NCI-H1694 (cell line): ENCODE results near the gene GPA33.

Source experiments
- DNase-seq: peaks from one replicate; lab custom pipeline; 2025; lab: John Stamatoyannopoulos, UW

Gene GPA33, protein sequence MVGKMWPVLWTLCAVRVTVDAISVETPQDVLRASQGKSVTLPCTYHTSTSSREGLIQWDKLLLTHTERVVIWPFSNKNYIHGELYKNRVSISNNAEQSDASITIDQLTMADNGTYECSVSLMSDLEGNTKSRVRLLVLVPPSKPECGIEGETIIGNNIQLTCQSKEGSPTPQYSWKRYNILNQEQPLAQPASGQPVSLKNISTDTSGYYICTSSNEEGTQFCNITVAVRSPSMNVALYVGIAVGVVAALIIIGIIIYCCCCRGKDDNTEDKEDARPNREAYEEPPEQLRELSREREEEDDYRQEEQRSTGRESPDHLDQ

DNA sequence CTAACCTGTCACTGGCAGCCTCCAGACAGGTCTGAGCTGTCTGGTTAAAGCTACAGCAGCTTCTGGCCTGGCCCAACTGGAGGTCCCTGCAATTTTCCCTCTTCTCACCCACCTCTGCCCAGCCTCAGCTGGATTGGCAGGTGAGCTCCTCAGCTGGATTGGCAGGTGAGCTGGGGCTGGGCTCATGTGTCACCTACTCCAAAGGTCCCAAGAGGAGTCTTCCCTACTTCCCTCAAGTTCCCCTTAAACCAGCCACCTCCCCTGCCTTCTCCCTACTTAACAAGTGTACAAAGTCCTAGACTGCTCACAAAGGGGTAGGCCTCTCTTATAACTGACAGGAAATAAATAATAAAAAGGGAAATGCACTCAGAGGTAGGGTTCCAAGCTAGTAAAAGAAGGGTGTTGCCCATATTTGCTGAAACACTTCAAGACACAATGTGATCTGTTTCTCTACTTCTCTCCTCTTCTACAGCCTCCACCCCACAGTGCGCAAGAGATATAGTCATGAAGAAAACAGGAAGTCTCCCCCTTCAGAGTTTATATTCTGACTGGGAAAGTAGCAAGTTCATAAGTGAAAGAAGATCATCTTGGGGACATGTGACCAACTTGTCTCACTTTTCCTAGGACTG is at the start of gene GPA33:
Gene GPA33 (minus strand): TSS at position 64 of the 629 bp plus-strand sequence. CDS start 90 bp downstream, outside the sequence.
- DNase-seq: no peak

DNA sequence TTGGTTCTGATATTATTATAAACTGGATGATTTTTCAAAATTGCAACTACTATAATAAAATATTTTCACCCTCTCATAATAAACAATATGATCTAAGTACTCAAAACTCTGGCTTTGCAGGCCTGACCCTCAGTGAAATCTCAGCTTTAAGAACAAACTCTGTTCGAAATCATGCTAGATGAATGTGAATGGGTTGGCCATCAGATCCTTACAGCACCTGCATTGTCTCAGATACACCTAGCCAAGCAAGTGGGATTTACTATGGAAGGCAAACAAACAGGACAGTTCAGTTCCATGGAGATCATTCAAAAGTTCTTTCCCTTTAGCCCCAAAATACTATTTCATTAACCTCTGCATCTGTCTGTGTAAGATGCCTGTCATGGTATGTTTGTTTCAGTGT is 48.5 kb upstream of the GPA33 start:
- DNase-seq: no peak

DNA sequence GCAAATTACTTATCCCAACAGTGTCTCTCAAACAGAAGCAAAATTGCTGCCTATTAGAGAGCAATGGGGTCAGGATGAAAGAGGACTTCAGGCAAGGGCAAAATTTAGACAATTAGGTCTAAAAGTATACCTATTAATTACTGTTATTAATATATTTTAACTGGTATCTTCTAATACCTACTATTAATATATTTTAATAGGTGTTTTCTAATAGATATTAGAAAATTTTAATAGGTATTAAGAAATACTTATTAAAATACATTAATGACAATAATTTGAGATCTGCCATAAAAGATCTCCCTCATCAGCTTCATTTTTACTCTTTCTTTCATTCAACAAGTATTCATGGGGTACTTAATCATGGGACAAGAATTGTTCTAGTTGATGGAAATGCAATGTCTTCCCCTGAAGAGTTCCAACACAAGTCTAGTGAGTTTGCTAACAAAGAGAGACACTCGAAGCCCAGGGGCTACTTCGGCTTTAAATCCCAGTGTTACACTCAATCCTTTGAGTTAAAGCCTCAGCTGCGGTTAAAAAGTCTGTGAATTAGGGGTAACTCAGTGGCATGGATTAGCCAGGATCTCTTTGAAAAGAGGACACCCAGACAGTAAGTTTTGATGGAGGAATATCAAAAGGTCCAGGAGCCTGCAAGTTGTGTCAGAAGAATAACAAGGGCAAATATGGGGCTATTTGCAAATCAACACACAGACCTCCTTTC is 47.8 kb upstream of the GPA33 start:
- no peak for DNase-seq

DNA sequence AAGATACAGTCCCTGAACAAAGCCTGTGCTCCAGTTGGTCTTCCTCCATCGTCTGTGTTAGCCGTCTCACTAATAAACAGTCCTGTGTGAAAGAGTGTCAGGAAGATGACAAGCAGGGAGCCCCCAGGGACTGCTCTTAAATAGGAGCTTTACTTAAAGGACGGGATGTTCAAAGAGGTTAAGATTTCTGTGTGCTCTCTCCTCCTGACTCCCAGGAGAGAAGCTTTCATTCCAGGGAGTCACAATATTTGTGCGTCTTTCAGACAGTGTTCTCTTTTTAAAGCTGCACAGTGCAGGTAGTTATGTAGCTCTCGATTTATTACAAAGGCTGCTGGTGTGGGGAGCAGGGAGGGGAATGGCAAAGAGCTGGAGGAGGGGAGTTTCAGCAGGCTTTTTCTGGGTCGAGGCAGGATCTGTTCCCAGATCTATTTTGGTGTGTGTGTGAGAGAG is 47.2 kb upstream of the GPA33 start:
- DNase-seq: no peak

DNA sequence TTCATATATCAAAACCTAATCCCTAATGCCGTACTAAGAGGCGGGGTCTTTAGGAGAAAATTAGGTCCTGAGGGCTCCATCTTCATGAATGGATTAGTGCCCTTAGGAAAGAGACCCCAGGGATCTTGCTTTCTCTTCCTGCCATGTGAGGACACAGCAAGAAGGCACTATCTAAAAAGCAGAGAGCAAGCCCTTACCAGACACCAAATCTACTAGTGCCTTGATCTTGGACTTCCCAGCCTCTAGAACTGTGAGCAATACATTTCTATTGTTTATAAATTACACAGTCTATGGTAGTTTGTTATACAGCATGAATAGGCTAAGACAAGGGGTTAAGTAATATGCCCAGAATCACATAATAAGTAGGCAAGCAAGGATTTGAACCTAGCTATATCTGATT is 46.6 kb upstream of the GPA33 start:
- DNase-seq: no peak

DNA sequence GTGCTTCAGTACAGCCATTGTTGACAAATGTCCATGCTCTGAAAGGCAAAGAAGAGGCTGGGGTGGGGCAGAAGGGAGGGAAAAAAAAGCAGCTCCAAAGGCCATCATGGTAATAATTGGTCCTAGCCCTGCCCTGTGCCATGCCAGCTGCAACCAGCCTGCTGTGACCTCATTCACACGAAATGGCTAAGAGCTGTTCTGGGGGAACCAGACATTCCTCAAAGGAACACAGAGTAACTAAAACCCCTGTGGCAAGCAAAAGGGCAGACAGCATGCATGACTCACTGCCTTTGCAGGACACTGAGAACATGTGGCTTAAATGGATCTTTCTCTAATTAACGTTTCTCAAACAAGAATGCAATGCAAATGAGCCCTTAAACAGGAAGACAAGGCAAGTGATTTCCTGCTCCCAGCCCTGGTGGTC is 46.0 kb upstream of the GPA33 start:
- no peak for DNase-seq

DNA sequence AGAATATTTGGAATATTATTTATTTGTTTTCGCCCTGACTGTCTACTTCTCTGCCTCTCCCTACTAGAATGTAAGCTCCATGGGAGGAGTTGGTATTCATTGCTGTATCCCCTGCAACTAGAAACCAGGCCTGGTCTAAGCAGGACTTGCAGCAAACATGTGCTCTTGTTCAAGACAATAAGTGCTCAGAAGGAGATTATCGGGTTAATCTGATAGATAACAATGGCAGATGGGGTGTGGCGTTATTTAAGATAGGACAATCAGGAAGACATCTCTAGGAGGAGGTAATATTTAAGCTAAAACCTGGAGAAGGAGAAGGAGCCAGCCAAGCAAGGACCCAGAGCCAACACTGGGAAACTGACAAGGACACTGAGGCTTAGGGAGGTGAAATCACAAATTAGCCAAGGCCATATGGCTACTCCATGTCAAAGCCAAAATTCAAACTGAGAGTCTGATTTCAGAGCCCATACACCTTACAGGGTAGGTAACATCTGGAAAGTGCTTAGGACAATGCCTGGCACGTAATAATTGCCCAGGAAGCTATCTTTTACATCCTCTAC is 45.2 kb upstream of the GPA33 start:
- DNase-seq: no peak

DNA sequence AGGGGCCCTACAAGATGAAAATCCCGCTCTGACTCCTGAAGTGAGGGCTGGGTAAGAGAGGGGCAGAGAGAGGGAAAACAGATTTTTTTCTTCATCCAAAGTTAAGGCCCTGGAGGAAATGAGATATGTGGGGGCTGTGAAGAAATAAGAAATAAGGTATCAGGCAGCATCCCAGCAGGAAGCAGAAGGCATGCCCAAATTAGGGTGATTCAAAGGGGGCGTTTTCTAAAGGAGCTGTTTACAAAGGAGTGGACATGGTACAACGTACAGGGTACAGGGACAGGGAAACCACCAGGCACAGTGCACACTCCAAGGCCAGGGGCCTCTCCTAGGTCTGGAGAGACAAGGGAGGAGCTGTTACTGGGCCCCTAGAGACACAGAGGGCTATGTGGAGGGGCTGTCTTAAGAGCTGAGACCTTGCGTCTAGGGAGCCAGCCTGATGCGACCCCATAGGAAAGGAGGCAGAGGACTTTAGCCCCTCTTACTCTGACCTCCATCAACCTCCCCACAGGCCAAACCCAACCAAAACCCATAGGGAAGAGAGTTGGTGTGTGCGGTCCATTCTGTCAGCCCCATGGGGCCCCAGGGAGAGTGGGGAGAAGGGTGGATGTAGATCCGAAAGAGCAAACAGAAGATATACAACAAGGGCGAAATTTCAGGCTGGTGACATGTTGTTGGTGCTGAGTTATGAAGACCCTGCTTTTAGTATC is 42.3 kb upstream of the GPA33 start:
- no peak for DNase-seq

DNA sequence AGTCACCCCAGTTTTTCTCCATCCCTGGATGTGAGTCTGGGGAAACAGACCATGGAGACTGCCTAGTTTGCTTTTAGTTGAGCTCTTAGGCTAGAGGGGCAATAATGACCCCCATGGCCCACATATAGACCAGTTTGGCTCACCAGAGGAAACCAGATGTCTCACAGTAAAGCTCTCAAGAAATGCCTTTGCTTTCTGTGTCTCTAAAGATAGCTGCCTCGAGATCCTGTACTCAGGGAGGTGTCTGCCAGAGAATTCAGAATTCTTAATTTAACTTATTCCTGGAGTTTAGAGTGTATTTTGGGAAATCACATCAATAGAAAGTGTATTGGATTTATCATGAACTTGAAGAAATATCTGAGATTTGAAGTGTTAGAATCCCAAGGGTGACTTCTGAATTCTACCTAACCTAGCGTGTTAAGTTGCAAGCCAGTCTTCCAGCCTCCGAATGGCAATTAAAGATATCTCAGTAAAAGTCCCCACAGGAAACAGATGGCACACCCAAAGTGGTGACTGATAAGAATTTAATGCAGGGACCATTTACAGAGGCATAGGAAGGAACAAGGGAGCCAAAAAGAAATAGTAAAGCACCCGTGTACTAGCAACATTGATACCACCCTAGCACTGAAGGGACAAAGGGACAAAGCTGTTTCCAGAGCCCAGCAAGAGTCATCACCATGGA is 40.8 kb upstream of the GPA33 start:
- no peak for DNase-seq

DNA sequence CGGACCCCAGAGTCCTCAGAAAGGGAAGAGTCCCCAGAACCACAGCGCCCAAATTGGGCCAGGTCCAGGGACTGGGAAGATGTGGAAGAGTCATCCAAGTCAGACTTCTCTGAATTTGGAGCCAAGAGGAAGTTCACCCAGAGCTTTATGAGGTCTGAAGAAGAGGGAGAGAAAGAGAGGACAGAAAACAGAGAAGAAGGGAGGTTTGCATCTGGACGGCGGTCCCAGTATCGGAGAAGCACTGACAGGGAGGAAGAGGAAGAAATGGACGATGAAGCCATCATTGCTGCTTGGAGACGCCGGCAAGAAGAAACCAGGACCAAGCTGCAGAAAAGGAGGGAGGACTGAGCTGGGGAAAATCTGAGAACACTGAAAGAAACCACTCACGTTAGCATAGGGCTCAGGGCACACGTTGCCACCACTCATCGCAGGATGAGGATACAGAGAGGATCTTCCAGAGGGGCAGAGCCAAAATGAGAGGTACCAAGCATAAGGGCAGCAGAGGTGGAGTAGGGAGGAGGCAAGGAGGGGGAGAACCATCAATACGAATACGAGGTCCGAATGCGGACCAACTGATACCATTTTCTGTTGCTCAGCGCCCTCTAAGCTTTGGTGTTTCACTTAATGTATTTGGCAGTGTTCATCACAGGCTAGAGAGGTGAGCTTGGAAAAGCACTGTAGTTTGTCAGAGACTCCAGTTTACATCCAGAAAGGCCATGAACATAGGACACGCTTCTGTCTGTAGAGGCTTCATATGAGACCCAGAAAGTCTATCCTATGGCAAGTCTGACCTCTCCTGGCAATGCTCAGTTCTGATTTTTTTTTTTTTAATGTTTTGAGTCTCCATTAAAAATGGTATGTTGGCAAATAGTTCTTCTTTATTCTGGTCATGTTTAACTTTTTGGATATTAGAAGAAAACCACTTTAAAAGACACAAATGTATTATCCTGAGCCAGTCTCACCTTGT is 38.4 kb upstream of the GPA33 start:
- no peak for DNase-seq

DNA sequence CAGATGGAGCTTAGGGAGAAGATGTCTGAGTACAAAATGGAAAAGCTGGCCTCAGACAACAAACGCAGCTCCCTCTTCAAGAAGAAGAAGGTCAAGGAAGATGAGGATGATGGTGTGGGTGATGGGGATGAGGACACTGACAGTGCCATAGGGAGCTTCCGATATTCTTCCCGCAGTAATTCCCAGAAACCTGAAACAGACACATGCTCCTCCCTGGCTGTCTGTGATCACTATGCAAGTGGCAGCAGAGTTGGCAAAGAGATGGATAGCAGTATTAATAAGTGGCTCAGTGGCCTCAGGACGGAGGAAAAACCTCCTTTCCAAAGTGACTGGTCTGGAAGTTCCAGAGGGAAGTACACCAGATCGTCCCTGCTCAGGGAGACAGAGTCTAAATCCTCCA is 37.5 kb upstream of the GPA33 start:
- DNase-seq: no peak

DNA sequence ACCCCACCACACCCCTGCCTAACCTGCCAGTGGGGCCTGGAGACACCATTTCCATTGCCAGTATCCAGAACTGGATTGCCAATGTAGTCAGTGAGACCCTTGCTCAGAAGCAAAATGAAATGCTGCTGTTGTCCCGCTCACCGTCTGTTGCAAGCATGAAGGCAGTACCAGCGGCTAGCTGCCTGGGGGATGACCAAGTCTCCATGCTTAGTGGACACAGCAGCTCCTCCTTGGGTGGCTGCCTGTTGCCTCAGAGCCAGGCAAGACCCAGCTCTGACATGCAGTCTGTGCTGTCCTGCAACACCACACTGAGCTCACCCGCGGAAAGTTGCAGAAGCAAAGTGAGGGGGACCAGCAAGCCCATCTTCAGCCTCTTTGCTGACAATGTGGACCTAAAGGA is 37.1 kb upstream of the GPA33 start:
- no peak for DNase-seq

DNA sequence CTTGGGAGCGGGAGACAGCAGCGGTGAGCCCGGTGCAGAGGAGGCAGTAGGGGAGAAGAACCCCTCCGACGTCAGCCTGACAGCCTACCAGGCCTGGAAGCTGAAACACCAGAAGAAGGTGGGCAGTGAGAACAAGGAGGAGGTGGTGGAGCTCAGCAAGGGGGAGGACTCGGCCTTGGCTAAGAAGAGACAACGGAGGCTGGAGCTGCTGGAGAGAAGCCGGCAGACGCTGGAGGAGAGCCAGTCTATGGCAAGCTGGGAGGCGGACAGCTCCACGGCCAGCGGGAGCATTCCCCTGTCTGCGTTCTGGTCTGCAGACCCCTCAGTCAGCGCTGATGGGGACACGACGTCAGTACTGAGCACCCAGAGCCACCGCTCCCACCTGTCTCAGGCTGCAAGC is 36.6 kb upstream of the GPA33 start:
- no peak for DNase-seq

DNA sequence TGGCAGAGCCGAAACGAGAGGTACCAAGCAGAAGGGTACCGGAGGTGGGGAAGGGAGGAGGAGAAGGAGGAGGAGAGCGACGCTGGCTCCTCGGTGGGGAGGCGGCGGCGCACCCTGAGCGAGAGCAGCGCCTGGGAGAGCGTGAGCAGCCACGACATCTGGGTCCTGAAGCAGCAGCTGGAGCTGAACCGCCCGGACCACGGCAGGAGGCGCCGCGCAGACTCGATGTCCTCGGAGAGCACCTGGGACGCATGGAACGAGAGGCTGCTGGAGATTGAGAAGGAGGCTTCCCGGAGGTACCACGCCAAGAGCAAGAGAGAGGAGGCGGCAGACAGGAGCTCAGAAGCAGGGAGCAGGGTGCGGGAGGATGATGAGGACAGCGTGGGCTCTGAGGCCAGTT is 36.1 kb upstream of the GPA33 start:
- no peak for DNase-seq

DNA sequence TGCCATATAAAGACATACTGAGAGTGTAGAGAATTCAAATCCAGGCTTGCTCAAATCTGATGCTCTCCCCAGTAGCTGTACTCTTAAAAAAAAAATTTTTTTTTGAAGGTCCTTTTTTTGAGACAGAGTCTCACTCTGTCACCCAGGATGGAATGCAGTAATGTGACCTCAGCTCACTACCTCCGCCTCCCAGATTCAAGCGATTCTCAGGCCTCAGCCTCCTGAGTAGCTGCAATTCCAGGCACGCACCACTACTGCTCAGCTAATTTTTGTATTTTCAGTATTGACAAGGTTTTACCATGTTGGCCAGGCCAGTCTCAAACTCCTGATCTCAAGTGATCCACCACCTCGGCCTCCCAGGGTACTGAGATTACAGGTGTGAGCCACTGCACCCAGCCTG is 32.4 kb upstream of the GPA33 start:
- no peak for DNase-seq

DNA sequence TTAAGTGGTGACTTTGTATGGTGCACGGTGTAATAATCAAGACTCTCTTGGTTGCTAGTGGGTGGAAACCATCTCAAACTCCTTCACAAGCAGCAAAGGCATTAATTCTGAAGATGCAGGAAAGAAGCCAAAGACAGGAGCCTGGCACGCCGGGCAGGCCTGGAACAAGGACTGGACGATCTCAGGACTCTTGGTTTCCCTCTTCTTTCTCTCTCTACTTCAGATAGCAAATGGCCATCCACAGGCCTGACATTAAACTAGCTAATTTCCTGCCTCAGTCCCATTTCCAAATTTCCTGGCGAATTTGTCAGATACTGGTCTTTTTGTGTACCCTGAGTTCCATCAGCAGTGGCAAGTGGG is 31.9 kb upstream of the GPA33 start:
- DNase-seq: no peak

DNA sequence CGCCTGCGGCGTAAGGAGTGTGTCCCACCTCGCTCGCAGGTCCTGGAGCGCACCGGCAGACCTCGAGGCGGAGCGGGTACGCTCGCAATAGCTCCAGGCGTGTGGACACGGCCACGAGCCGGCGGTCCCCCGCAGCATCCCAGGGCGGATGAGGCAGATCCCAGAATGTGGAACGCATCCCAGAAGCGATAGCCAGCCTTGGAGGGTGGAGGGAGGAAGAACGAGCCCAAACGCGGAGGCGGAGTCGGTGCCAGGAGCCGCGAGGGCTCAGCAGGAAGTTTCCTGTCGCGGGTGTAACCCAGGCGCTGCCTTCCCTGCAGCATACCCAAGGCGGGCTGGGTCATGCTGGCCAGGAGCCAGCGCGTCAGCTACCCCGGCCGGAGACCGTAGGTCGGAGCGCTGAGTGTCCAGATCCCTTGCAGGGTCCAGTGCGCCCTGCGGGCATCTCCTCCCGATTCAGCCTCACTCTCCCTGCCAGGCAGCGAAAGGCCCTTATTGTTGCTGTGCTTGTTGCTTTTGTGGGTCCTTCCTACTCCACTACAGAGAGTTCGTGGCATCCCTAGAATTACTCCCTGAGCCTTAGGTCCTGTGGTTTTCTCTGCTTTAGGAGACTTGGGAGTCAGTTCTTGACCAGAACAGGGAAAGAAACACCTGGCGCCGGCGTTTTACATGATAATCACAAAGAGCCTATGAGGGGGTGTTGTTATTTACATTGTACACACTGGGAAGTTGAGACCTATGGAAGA is 31.4 kb upstream of the GPA33 start:
- DNase-seq: no peak

DNA sequence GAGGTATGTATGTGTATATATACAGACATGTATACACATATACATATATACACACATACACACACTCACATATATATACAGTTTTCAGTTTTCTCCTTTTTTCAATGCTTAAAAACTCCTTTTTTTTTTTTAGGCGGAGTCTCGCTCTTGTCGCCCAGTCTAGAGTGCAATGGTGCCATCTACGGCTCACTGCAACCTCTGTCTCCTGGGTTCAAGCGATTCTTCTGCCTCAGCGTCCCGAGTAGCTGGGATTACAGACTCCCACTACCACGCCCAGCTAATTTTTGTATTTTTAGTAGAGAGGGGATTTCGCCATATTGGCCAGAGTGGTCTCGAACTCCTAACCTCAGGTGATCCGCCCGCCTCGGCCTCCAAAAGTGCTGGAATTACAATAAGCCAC is 30.7 kb upstream of the GPA33 start:
- no peak for DNase-seq

DNA sequence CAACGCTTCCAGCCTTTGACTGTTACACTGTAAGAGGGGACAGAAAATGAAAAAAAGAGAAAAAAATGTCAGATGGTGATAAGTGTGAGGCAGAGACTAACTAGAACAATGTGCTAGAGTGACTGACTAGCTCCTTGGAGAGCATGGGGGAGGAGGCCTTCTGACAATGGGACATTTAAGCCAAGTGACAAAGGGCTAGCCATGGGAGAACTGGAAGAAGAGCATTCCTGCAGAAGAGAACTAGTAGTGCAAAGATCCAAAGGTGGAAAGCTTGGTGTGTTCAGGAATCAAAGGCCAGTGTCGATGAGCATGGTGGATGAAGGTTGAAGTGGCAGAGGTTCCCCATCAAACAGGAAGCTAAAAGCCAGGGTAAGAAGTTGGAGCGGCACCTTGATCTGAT is 29.5 kb upstream of the GPA33 start:
- no peak for DNase-seq

DNA sequence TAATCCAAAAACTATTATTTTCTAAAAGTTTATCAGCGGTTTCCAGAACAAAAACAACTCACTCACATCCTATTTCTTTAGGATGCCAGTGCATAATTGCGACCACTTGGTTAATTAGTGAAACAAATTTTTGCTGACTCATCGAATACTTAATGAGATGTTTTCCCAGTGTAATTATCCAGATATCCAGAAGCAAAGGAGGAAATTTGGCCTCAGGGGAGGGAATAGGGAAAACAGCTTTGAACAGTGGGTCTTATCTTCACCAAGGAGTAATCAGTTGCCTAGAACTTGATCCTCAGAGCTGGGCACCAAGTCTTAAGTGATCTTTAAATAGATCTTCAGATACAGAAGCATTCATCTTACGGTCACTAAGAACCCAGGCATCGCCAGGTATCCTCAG is 28.0 kb upstream of the GPA33 start:
- DNase-seq: no peak
